Activated B cell treated with CpG ODN at 0.5 μM for 24 hours (primary cell): ENCODE measurements around the gene TMF1. TPM values are rescaled to one million over a fixed set of nuclear protein-coding genes. Genes with fewer than 3 reads are reported as not detected.

Experiments used
- ATAC-seq: fragments of 200-7000 bp; cut with Tn5 transposase; one replicate; pipeline ENCODE4 v1.10.0; 2021; ENCODE audit warnings: low read depth, mild to moderate bottlenecking, moderate library complexity
- CTCF ChIA-PET: fragments of 350-600 bp; sonication (Branson Sonifier 250); formaldehyde crosslinking; loops from one replicate; lab custom pipeline; 2021; ENCODE audit warnings: antibody characterized with exemption; lab: Charles Lee
- POLR2A ChIA-PET: fragments of 350-600 bp; sonication (Branson Sonifier 250); formaldehyde crosslinking; loops from one replicate; lab custom pipeline; 2021; ENCODE audit warnings: antibody characterized with exemption; lab: Charles Lee
- DNase-seq: peaks from one replicate; pipeline ENCODE4 v3.0.0; 2022
- H3K27ac Mint-ChIP-seq: one replicate; pipeline ENCODE4 v1.8.0; 2020; ENCODE audit warnings: mixed read lengths
- H3K27me3 Mint-ChIP-seq: one replicate; pipeline ENCODE4 v1.8.0; 2021; ENCODE audit warnings: mixed read lengths
- H3K36me3 Mint-ChIP-seq: one replicate; pipeline ENCODE4 v1.8.0; 2021; ENCODE audit warnings: low read depth, mixed read lengths
- H3K4me1 Mint-ChIP-seq: one replicate; pipeline ENCODE4 v1.8.0; 2021; ENCODE audit warnings: mixed read lengths
- H3K4me3 Mint-ChIP-seq: one replicate; pipeline ENCODE4 v1.8.0; 2020; ENCODE audit warnings: mild to moderate bottlenecking, mixed read lengths
- H3K9me3 Mint-ChIP-seq: one replicate; pipeline ENCODE4 v1.8.0; 2020; ENCODE audit warnings: mixed read lengths
- intact Hi-C: fragments of 100-400 bp; cut with micrococcal nuclease; formaldehyde crosslinking; loops from one replicate; pipeline ENCODE4 v1.15.1; 2024
- total RNA-seq: library from RNA; stranded (reverse); gene quantifications from 2 replicates; pipeline ENCODE4 v1.2.3, GENCODE V29; 2022
- TF ChIP-seq, protein P1 (sequence below): fragments of 200-600 bp; IDR thresholded peaks from one replicate; pipeline ENCODE4 v1.8.0; 2022; ENCODE audit warnings: antibody characterized with exemption, mild to moderate bottlenecking

The TMF1 gene
- total RNA-seq, 1 donor from 2014 or later, result 43.6 TPM

DNA sequence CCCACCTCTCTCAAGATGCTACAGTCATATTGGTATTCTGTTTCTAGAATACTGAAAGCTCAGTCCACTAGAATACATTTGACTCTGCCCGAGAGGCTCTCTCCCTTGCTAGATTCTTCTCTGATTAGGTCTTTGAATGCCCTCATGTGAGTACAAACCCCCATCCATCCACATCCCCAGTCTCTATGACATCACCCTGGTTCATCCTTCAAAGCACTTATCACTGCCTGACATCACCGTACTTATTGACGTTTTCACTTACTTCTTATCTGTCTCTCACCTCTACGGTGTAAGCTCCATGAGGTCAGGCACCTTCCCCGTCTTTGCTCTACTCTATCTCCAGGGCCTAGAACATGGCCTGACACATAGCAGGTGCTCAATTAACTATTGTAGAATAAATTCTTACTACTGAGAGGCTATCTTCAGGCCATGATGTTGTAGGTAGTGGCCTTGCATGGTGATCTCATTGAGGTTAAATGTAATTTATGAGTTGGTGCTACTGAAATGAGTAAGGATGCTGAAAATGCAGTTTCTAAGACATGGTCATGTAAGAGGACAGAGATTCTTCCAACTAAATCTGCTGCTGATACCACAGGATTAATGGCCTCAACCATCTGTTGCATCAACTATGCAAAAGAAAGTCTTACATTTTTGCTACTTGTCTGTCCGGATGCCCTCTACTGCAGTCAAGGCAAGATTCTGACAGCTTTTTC lies 65.5 kb downstream of the TMF1 start:
- Mint-ChIP-seq H3K4me1 (no peaks in the 10 kb centered on the region), H3K27ac (no peak overlapping the region), H3K27me3 (no peaks in the 10 kb centered on the region), H3K9me3 (no peaks in the 10 kb centered on the region), H3K4me3 (no peak overlapping the region), H3K36me3 (peaks cover 32% of the 10 kb centered on the region)
- CTCF ChIA-PET, result no interaction called here
- POLR2A ChIA-PET, result no interaction called here
- no peak for DNase-seq
- TF ChIP-seq, protein P1, sequence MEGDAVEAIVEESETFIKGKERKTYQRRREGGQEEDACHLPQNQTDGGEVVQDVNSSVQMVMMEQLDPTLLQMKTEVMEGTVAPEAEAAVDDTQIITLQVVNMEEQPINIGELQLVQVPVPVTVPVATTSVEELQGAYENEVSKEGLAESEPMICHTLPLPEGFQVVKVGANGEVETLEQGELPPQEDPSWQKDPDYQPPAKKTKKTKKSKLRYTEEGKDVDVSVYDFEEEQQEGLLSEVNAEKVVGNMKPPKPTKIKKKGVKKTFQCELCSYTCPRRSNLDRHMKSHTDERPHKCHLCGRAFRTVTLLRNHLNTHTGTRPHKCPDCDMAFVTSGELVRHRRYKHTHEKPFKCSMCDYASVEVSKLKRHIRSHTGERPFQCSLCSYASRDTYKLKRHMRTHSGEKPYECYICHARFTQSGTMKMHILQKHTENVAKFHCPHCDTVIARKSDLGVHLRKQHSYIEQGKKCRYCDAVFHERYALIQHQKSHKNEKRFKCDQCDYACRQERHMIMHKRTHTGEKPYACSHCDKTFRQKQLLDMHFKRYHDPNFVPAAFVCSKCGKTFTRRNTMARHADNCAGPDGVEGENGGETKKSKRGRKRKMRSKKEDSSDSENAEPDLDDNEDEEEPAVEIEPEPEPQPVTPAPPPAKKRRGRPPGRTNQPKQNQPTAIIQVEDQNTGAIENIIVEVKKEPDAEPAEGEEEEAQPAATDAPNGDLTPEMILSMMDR, result no peak
- intact Hi-C loops, result no loop called here
- no peak for ATAC-seq

DNA sequence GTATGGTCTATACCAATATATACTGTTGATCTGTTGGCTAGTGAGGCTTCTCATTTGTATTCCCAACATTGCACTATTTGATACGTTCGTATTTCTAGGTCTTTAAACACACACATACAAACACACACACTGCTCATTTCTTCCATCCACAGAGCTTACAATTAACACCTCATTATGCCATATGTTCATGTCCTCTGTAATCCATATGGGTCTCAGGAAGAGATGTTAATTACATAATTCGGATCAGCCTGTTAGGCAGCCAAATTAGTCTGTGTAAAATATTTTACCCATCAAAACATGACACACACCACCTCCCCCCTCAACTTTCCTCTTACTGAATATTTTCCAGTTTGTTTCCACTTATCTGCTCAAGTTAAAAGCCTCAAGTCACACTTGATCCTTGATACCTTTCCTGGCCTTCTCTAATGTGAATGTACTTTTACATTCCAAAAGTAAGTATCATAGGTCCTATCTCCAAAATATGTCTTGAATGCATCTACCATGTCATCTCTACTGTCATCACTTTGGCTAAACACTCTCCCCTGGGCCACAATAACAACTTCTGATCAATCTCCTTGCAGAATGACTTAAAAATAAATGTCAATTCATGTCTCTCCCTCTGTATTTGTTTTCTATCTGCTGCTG lies 66.9 kb downstream of the TMF1 start:
- Mint-ChIP-seq H3K9me3 (no peaks in the 10 kb centered on the region), H3K27ac (no peak overlapping the region), H3K4me1 (no peaks in the 10 kb centered on the region), H3K36me3 (peaks cover 38% of the 10 kb centered on the region), H3K4me3 (no peak overlapping the region), H3K27me3 (no peaks in the 10 kb centered on the region)
- CTCF ChIA-PET, result no interaction called here
- ATAC-seq (no peak), DNase-seq (no peak)
- POLR2A ChIA-PET, result no interaction called here
- intact Hi-C loops, result no loop called here
- TF ChIP-seq, protein P1, result no peak

DNA sequence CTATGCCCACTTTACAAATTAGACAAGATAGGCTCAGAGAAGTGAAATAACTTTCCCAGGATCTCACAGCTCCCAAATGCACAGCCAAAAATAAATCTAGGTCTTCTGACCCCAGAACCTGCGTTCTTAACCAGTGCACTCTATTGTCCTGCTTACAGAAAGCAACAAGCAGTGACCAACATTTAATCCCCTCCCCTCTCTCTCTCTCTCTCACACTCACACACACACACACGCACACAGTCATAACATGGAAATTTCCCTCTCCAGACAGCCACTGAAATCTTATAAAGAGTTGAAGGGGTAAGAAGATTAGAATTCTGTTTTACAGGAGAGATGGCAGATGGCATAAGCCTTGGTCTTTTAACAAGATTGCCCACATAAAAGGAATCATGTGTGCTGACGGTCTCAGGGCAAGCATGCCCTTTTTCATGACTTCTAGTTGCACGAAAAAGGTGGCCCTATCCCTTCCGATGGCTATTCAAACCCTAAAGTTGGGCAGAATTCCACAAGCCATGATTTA lies 68.1 kb downstream of the TMF1 start:
- ChIA-PET POLR2A (no interaction called here), CTCF (no interaction called here)
- no peaks in the 10 kb centered on the region for H3K9me3 Mint-ChIP-seq
- ATAC-seq (no peak), DNase-seq (no peak)
- H3K36me3 Mint-ChIP-seq, result peaks cover 44% of the 10 kb centered on the region
- no peaks in the 10 kb centered on the region for H3K27me3 Mint-ChIP-seq
- TF ChIP-seq, protein P1, result no peak
- H3K4me1 Mint-ChIP-seq, result no peaks in the 10 kb centered on the region
- H3K4me3 Mint-ChIP-seq, result no peak overlapping the region
- intact Hi-C loops, result no loop called here
- no peak overlapping the region for H3K27ac Mint-ChIP-seq

DNA sequence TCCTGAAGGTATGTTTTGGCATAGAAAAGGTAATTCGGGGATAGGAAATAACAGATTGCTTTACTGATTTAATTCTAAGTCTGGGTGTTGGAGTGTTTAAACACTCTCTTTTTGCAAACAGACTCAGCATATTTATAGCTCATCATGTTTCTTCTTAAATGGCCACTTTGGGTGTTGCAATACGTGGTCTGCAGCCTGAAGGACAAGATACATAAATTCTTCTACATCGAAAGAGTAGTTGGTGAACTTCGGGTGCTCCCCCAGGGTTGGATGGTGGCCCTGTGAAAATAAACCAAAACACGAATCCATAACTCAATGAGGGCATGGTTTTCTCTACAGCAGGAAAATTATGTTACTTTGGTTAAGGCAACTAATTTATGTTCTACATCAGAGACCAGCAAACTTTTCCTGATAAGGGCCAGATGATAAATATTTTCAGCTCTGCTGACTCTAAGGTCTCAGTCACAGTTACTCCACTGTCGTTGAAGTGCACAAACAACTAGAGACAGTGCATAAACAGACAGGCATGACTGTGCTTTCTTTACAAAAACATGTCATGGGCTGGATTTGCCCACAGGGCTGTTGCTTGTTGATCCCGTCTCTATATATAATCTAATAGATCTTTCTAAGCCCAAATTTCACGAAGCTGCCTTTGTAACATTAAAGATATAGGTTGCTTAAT lies 74.5 kb downstream of the TMF1 start:
- no peak for ATAC-seq
- TF ChIP-seq, protein P1, result no peak
- Mint-ChIP-seq H3K4me3 (no peak overlapping the region), H3K9me3 (no peaks in the 10 kb centered on the region), H3K4me1 (no peaks in the 10 kb centered on the region), H3K27me3 (no peaks in the 10 kb centered on the region), H3K36me3 (peaks cover 37% of the 10 kb centered on the region), H3K27ac (no peak overlapping the region)
- intact Hi-C loops, result loop anchor here (10.0 kb wide), 1 partner anchor 1863 kb away; no protein-coding TSS in a partner anchor
- no peak for DNase-seq
- CTCF ChIA-PET, result no interaction called here
- POLR2A ChIA-PET, result no interaction called here

DNA sequence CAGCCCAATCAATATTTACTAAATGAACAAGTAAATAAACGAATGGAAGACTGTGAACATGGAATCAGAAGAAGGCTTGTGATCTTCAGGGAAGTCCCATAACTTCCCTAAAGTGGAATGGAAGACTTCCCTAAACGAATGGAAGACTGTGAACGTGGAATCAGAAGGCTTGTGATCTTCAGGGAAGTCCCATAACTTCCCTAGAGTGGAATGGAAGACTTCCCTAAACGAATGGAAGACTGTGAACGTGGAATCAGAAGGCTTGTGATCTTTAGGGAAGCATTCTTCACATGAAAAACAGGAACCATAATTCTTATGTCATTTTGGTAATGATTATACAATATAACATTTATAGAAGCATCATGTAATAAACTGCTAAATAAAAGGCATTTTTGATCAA lies 77.4 kb downstream of the TMF1 start:
- Mint-ChIP-seq H3K4me3 (no peak overlapping the region), H3K36me3 (peaks cover 23% of the 10 kb centered on the region), H3K4me1 (no peaks in the 10 kb centered on the region), H3K9me3 (no peaks in the 10 kb centered on the region), H3K27ac (no peak overlapping the region), H3K27me3 (peaks cover 6% of the 10 kb centered on the region)
- TF ChIP-seq, protein P1, result no peak
- no peak for DNase-seq
- CTCF ChIA-PET, result no interaction called here
- intact Hi-C loops, result loop anchor here (5.0 to 10.0 kb wide), 2 partner anchors 413 to 1860 kb away; partner anchors contain the start of gene FRMD4B
- POLR2A ChIA-PET, result no interaction called here
- ATAC-seq, result no peak
